WTC11 (cell line): ENCODE data around the gene RTEL1. TPM values are rescaled to one million over a fixed set of nuclear protein-coding genes. Genes with fewer than 3 reads are reported as not detected.
A peak's percentile ranks its signal among the peaks of the same experiment; 100 is the strongest.

Experiments used
- ATF1 ChIP-seq: sonication (generic); formaldehyde crosslinking; IDR thresholded peaks from 2 replicates; pipeline ENCODE4 v1.8.1; 2023; ENCODE audit warnings: mild to moderate bottlenecking, moderate library complexity, missing genetic modification reagents
- CBFB ChIP-seq: sonication (generic); formaldehyde crosslinking; IDR thresholded peaks from 2 replicates; pipeline ENCODE4 v1.8.1; 2022; ENCODE audit warnings: mild to moderate bottlenecking, low read depth, missing genetic modification reagents
- CDX4 ChIP-seq: fragments of 250-450 bp; sonication (Bioruptor Pico); IDR thresholded peaks from 2 replicates; pipeline ENCODE4 v1.9.0; 2021; ENCODE audit warnings: moderate library complexity, mild to moderate bottlenecking, inconsistent platforms, borderline replicate concordance
- CREB1 ChIP-seq: sonication (generic); formaldehyde crosslinking; IDR thresholded peaks from 2 replicates; pipeline ENCODE4 v1.8.0; 2023; ENCODE audit warnings: mild to moderate bottlenecking, missing genetic modification reagents
- CREM ChIP-seq: sonication (generic); formaldehyde crosslinking; IDR thresholded peaks from 2 replicates; pipeline ENCODE4 v1.8.1; 2022; ENCODE audit warnings: mild to moderate bottlenecking, missing genetic modification reagents, moderate library complexity
- CTCF ChIP-seq: fragments of 200-600 bp; IDR thresholded peaks from 2 replicates; pipeline ENCODE4 v1.8.0; 2022; ENCODE audit warnings: antibody characterized with exemption
- ETV6 ChIP-seq: sonication (generic); formaldehyde crosslinking; IDR thresholded peaks from 2 replicates; pipeline ENCODE4 v1.8.1; 2022; ENCODE audit warnings: mild to moderate bottlenecking, missing genetic modification reagents
- FOXK1 ChIP-seq: sonication (generic); formaldehyde crosslinking; IDR thresholded peaks from 2 replicates; pipeline ENCODE4 v1.8.0; 2022; ENCODE audit warnings: mild to moderate bottlenecking, moderate library complexity, missing genetic modification reagents
- GABPB1 ChIP-seq: sonication (generic); formaldehyde crosslinking; IDR thresholded peaks from 2 replicates; pipeline ENCODE4 v1.8.1; 2023; ENCODE audit warnings: mild to moderate bottlenecking, missing genetic modification reagents
- JUN ChIP-seq: sonication (generic); formaldehyde crosslinking; IDR thresholded peaks from 2 replicates; pipeline ENCODE4 v1.8.0; 2023; ENCODE audit warnings: mild to moderate bottlenecking, missing genetic modification reagents
- NFATC4 ChIP-seq: fragments of 250-450 bp; sonication (Bioruptor Pico); IDR thresholded peaks from 2 replicates; pipeline ENCODE4 v1.9.0; 2021; ENCODE audit warnings: mild to moderate bottlenecking
- NFE2L1 ChIP-seq: sonication (generic); formaldehyde crosslinking; IDR thresholded peaks from 2 replicates; pipeline ENCODE4 v1.8.1; 2023; ENCODE audit warnings: missing genetic modification reagents
- NFYB ChIP-seq: sonication (generic); formaldehyde crosslinking; conservative IDR thresholded peaks from 2 replicates; pipeline ENCODE4 v1.8.0; 2022; ENCODE audit warnings: low read depth, missing genetic modification reagents
- OVOL2 ChIP-seq: fragments of 250-450 bp; sonication (Bioruptor Pico); IDR thresholded peaks from 2 replicates; pipeline ENCODE4 v1.9.0; 2021; ENCODE audit warnings: mild to moderate bottlenecking, borderline replicate concordance
- PREB ChIP-seq: sonication (generic); formaldehyde crosslinking; IDR thresholded peaks from 2 replicates; pipeline ENCODE4 v1.8.1; 2022; ENCODE audit warnings: mild to moderate bottlenecking, missing genetic modification reagents, moderate library complexity, borderline replicate concordance
- SMAD3 ChIP-seq: sonication (generic); formaldehyde crosslinking; IDR thresholded peaks from 2 replicates; pipeline ENCODE4 v1.8.0; 2022; ENCODE audit warnings: missing genetic modification reagents, mild to moderate bottlenecking, borderline replicate concordance
- SOX15 ChIP-seq: fragments of 250-450 bp; sonication (Bioruptor Pico); IDR thresholded peaks from 2 replicates; pipeline ENCODE4 v1.9.0; 2021; ENCODE audit warnings: mild to moderate bottlenecking
- SP1 ChIP-seq: sonication (generic); formaldehyde crosslinking; conservative IDR thresholded peaks from 2 replicates; pipeline ENCODE4 v1.8.1; 2022; ENCODE audit warnings: missing genetic modification reagents
- STAT6 ChIP-seq: sonication (generic); formaldehyde crosslinking; conservative IDR thresholded peaks from 2 replicates; pipeline ENCODE4 v1.8.1; 2023; ENCODE audit warnings: mild to moderate bottlenecking, low read depth, missing genetic modification reagents, moderate library complexity
- TP53 ChIP-seq: sonication (generic); formaldehyde crosslinking; IDR thresholded peaks from 2 replicates; pipeline ENCODE4 v1.8.1; 2023; ENCODE audit warnings: mild to moderate bottlenecking, missing genetic modification reagents
- USF2 ChIP-seq: sonication (generic); formaldehyde crosslinking; IDR thresholded peaks from 2 replicates; pipeline ENCODE4 v1.8.1; 2023; ENCODE audit warnings: mild to moderate bottlenecking, missing genetic modification reagents, moderate library complexity
- ZBTB43 ChIP-seq: sonication (generic); formaldehyde crosslinking; IDR thresholded peaks from 2 replicates; pipeline ENCODE4 v1.8.1; 2023; ENCODE audit warnings: mild to moderate bottlenecking, missing genetic modification reagents
- ZMAT4 ChIP-seq: fragments of 250-450 bp; sonication (Bioruptor Pico); IDR thresholded peaks from 2 replicates; pipeline ENCODE4 v1.9.0; 2021; ENCODE audit warnings: mild to moderate bottlenecking
- ZNF121 ChIP-seq: sonication (generic); formaldehyde crosslinking; IDR thresholded peaks from 2 replicates; pipeline ENCODE4 v1.8.0; 2023; ENCODE audit warnings: missing genetic modification reagents
- ZNF281 ChIP-seq: sonication (generic); formaldehyde crosslinking; IDR thresholded peaks from 2 replicates; pipeline ENCODE4 v1.8.0; 2023; ENCODE audit warnings: mild to moderate bottlenecking, missing genetic modification reagents
- ZNF317 ChIP-seq: sonication (generic); formaldehyde crosslinking; IDR thresholded peaks from 2 replicates; pipeline ENCODE4 v1.8.1; 2023; ENCODE audit warnings: low read depth, mild to moderate bottlenecking, moderate library complexity, missing genetic modification reagents, borderline replicate concordance
- ZNF416 ChIP-seq: fragments of 250-450 bp; sonication (Bioruptor Pico); IDR thresholded peaks from 2 replicates; pipeline ENCODE4 v1.9.0; 2021; ENCODE audit warnings: mild to moderate bottlenecking, inconsistent platforms
- ZNF423 ChIP-seq: fragments of 250-450 bp; sonication (Bioruptor Pico); IDR thresholded peaks from 2 replicates; pipeline ENCODE4 v2.1.2; 2022; ENCODE audit warnings: mild to moderate bottlenecking, moderate library complexity
- total RNA-seq: library from RNA; stranded (reverse); gene quantifications from 3 replicates; pipeline ENCODE4 v1.2.3, GENCODE V29; 2021

Gene RTEL1
- total RNA-seq, 1 experiment from 2014 or later = 44.9 TPM

- TF ChIP-seq CREM (CRISPR knock-in tag) (peak; percentile 69; the same call in 1 of the 2 replicates), ETV6 (CRISPR knock-in tag) (peak; percentile 87), CDX4 (CRISPR knock-in tag) (no peak), ZNF317 (CRISPR knock-in tag) (0 out of 2 replicates have a peak, but pooled peaks have one; percentile 24), CREB1 (CRISPR knock-in tag) (no peak), ZNF281 (CRISPR knock-in tag) (no peak), TP53 (peak; percentile 64; the same call in 1 of the 2 replicates), FOXK1 (peak; percentile 97), GABPB1 (CRISPR knock-in tag) (peak; percentile 91), ZNF423 (CRISPR knock-in tag) (no peak), SOX15 (CRISPR knock-in tag) (no peak), CBFB (CRISPR knock-in tag) (peak; percentile 98), JUN (CRISPR knock-in tag) (0 out of 2 replicates have a peak, but pooled peaks have one; percentile 34), ZNF416 (CRISPR knock-in tag) (no peak), STAT6 (CRISPR knock-in tag) (peak; percentile 90; the same call in 1 of the 2 replicates), NFATC4 (CRISPR knock-in tag) (no peak), ZNF121 (CRISPR knock-in tag) (no peak), USF2 (CRISPR knock-in tag) (peak; percentile 70), CTCF (no peak), ZMAT4 (CRISPR knock-in tag) (no peak), OVOL2 (CRISPR knock-in tag) (no peak), NFYB (CRISPR knock-in tag) (no peak), PREB (no peak), ATF1 (0 out of 2 replicates have a peak, but pooled peaks have one; percentile 59), SP1 (CRISPR knock-in tag) (peak; percentile 78), ZBTB43 (0 out of 2 replicates have a peak, but pooled peaks have one; percentile 60), NFE2L1 (CRISPR knock-in tag) (no peak), SMAD3 (CRISPR knock-in tag) (no peak)
These were observed 49.6 kb downstream of the RTEL1 start, which contains the start of the genes ARFRP1 and ZGPAT (continued) for GRCh38 chr20:63707558-63708300.
